Raji (cell line): ENCODE measurements around the gene IMMT.

ENCODE experiments used
- POLR2A ChIP-seq: IDR thresholded peaks from 2 replicates; pipeline ENCODE4 v1.6.1; 2011; ENCODE audit warnings: low read depth, low read length, control low read depth; ENCODE audit not compliant: insufficient read depth

Gene IMMT

DNA sequence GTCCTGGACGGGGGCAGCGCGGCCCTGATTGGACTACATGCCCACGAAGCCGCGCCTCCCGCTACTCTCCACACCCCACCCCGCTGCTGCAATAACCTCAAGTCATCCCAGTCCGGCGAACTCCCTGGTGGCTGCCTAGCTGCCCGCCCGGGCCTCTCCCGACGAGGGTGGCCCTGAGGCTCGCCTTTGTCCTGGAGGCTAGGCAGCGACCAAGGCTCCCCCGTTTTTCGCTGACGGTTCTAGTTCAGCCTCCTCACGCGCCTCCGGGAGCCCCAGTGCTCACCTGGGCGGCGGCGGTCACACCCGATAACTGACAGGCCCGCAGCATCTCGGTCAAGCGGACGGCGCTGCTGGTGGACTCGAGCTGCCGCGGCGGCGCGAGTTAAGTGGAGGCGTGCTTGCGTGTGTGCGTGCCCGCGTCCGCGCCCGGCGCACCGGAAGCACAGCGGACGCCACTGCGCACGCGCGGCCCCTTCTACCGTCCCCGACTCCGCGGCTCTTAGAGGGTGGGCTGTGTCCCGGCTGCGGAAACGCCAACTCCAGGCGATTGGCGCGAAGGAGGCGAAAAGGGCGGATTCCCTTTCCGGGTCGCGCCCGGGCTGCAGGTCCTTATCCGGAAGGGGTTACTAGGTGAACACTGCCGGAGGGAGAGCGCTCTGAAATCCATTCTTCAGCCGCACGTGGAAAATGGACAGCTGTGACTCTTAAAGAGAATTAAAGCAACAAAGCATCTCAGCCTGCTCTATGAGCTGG lies at the start of gene IMMT:
TSS of gene IMMT (minus strand) at position 408 of the 753 bp plus-strand sequence. CDS start at position 328, 80 bp downstream.
- TF ChIP-seq POLR2A, result peak; percentile 95

DNA sequence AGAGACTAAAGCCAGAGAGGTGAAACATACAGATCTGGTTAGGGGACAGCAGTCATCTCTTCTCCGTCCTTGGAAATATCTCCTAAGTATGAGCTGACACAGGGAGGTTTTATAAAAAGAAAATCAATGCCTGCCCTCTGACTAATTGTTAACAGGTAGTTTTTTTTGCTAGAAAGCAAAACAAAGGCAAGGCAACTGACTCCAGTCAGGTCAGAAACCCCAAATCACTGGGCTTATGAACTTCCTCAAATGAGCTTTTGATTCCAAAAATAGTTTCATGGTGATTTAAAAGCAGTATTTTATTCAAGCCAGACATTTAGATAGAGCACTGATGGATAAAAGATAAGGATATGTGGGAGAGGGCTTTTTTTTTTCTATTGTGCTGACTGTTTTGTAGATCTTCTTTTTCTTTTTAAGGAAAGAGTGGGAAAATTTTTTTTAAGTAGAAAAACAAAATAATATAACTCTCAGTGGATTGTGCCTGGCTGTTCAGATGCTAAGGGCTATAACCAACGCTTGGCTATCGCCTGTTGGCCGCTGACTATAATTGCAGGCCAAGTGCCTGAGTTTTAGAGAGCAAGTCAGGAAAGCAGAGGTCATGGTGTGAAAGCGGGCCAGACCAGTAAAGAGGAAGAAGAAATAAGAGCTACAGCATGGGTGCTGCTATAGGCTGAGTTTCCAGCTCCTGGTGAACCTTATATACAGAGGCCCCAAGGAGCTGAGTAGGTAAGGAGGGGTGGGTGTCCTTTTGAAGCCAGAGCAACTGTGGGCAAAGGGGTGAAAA lies 48.9 kb upstream of the IMMT start:
- no peak for TF ChIP-seq POLR2A

DNA sequence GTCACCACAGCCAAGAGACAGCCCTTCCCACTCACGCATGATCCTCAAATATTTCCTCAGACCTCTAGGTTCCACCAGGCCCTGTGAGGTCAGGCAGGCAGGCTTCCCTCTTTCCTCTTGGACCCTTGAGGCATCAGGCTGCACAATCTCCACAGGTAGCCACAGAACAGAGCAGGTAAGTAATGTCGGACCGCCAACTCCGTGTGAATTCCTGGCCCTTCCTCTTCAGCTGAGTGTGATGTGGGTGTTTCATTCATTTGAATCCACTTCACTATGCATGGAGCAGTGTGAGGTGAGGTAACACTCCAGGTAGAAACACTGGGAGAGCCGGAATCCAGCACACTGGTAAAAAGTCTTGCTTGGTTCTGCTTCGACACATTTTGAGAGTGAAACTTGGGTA lies 48.0 kb upstream of the IMMT start:
- TF ChIP-seq POLR2A, result no peak

DNA sequence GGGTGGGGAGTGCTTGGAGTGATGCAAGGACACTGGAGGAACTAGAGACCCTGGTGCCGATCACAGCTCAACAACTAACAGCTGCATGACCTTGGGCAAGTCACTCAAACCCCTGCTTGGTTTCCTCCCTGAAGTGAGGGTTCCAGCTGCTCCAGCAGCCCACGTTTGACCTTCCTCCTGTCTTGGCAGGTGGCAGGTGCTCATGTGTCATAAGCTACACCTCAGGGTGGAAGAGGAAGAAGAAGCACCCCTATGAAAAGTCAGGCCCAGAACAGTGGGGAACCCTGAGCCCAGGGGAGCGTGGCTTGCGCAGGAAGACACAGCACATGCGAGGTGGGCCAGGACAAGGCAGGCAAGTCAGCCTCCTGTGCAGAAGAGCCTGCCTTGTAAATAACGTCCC lies 46.3 kb upstream of the IMMT start:
- no peak for TF ChIP-seq POLR2A

DNA sequence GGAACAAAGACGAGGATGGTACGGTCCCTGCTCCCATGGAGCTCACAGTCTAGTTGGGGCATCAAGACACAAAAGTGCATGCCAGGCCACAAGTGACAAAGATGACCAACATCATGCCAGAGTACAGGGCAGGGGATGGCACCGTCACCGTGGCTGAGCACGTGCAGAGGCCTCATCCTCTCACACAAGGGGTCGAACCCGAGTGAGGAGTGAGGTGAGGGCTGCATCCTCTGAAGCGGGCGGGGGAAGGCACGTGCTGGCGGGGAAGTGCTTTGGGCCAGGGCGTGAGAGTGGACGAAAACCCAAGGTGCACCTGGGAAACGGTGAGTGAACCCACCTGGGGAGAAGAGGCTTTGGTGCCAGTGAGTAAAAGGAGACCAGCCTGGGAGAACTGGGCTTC lies 45.0 kb upstream of the IMMT start:
- no peak for TF ChIP-seq POLR2A

DNA sequence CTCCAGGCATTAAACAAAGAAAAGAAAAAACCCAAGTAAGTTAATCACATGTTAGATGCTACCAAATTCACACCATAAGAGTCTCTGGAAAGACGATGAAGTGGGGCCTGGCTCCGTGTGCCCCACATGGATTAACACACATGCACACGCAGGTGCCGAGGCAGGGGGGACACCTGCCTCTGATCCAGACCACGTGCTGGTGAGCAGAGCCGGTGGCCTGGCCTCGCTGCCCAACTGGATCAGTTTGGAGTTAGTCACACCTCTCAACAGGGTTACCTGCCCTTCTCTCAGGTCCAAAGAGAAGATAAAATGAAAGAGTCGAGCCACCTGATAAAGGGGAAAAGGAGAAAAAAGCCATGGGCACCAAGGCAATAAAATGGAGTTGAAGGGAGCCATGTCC lies 44.5 kb upstream of the IMMT start:
- no peak for TF ChIP-seq POLR2A

DNA sequence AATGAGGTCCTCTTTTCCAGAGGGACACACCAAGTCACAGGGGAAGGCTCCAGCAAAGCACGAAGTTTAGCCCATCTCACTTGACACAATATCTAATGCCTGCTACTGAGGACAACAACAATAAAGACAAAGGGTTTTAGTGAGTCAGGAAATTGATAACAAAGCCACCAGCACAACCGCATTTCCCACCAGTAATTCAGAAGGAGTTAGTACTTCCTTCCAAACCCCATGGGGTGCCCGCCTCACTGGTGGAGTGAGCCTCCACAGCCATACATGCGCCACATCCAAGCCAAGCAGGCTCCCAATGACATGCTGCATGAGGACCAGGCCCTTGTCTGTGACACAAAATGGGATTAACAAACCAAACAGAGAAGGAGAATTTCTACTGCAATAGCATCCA lies 44.1 kb upstream of the IMMT start:
- TF ChIP-seq POLR2A, result no peak

DNA sequence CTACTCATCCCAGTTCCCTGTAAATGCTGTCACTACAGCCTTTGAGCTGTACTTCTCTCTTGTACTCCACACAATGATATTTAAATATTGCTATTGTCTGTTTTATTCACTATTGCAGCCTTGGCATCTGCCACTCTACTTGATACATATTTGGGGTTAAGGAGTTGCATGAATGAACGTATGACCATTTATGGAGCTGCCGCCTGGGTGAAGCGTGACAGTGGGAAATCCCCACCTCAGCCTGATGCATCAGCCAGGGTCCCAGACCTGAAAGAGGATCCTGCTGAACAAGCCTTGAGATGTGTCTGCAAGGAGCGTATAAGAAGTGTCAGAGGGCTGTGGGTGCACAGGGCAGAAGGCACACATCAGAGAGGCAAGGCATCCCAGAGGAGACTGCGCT lies 43.1 kb upstream of the IMMT start:
- no peak for TF ChIP-seq POLR2A

DNA sequence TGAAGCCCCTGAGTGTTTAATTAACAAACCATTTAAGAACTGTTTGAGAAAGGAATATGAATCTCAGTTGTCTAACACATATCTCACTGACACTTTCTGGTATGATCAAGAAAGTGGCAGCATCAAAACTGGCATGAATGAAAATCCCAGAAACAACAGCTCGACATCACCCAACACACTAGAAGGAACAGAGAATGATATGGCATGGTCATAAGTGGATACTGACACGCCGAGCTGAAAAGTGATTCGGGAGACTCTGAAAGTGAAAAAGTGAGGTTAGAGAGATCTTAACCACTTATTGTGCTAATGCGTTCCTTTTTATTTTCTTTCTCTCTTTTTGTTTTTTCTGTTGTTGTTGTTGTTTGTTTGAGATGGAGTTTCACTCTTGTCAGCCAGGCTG lies 41.9 kb upstream of the IMMT start:
- no peak for TF ChIP-seq POLR2A

DNA sequence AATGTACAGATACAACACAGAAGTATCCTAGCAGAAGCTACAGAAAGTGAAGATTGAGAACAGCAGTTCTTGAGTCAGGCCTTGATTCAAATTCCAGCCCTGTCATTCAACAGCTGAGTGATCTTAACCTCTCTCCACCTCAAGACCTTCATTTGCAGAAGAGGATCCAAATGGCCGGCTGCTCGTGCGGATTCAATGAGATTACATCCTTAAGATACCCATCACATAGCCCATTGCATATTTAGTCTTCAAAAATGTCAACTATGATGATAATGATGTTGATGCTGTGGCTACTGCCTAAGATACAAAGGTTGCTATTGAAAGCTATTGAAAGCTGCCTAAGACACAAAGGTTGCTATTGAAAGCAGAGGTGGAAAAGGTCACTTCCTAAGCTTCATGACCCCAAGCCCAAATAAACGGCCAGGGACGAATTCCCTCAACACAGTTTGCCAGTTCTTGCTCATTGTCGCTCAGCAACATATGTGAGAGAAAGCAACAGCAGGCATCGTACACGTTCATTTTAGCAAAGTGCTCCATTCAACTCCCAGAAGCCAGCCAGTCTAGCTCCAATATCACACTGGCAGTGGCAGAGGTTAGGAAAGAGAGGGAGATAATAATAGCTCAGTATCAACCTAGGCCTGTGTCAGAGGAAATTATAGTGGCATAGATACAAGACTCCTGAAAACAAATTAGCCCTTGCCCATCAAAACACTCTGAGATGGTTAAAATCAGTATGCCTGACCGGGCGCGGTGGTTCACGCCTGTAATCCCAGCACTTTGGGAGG lies 40.1 kb upstream of the IMMT start:
- no peak for TF ChIP-seq POLR2A

DNA sequence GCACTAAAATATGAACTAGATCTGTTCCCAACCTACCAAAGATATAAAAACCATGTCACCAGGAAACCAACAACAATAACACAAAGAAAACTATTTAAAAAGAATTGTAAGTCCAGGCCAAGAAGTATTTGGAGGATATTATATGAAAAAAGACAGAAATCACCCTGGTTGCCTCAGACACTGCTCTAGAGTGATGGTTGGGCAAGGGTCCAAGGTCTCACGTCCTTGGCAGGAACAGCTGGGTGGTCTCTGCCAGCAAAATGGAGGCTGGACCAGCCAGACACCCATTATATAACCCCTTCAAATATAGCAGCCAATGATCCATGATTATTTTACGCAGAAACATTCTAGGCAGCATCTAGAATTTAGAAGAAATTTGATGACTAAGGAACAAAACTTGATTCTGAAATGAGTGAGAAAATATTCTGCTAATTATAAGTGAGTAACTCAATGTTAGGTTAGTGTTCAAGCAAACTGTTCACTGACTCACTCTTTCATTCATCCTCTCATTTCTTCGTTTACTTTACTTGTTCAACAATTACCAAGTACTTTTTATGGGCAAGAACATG lies 39.4 kb upstream of the IMMT start:
- no peak for TF ChIP-seq POLR2A

DNA sequence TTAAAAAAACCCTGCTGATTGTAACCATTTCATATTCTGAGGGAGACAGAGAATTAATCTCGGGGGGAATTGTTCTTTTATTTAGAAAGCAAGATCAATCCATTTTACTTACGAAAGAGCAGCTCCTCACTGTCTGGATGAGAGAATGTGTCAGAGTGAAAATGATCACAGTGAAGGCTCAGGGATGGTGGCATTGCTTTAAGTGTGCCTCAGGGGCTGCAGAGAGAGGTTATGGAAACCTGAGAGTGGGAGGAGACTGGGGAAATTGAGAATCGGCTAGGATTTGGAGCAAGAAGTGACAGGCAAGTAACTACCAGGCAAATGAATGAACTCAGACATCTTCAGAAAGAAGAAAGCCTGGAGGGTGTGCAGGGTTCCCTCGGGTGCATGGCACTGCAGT lies 38.2 kb upstream of the IMMT start:
- TF ChIP-seq POLR2A, result no peak

DNA sequence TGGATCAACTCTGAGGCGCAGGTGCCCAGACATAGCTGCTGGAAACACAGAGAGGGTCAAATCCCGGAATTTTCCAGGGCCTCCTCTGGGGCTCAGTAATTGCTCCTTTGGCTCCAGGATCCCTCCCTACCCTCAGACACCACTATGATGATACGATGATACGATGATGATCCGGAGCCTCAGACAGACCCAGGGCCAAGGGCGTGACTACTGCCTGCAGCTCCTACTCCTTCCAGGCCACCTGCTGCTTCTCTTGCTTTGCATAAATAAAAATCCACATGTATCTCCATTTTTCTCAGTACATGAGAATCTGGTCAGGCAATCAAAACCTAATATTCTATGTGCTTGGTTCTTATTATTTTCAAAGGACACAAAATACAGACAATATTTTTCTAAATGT lies 37.6 kb upstream of the IMMT start:
- TF ChIP-seq POLR2A, result no peak

DNA sequence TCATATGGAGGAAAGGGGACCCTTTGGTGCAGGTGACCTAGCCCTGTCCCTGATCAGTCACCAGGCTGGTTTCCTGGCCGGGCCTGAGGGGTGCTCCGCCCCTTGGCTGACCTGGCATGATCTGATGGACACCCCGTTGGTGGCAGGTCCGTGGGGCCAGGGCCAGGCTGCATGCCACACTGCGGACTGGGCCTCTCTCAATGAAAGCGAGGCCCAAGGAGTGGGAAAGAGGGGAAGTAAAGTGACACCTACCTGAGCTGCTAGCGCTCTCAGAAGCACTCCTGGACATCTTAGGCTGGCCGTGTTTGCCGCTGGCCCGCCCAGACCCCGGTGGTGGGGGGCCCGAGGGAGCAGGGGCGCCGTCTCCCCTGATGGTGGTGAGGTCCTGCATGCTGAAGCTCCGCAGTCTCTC lies 37.1 kb upstream of the IMMT start:
- TF ChIP-seq POLR2A, result no peak

DNA sequence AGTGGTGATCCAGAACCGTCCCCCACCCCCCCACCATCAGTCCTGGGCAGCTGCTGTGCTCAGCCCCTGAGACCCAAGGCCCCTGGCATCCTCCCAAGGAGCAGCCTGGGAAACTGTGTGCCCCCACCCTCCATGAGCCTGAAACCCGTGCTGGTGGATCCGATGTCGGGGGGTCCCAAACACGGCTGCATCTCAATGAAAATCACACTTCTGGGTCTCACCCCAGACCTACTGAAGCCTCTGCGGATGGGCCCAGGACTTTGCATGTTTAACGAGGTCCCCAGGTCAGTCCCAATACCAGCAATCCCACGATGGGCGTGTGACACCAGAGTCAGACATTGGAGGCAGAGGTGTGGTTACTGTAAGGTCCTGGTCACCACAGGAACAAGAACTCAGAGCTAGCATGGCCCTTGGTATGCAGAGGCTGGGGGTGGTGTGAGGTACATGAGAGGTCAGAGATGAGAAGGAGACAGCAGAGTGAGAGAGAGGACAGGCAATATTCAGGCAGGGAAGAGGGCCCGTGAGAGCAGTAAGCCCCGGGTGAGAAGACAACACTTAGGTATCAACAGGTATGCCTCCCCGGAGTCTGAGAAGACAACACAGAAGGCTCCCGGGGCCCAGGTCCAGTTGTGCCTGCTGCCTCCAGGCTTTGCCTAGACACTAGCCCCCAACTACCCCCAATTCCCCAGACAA lies 36.6 kb upstream of the IMMT start:
- TF ChIP-seq POLR2A, result no peak
